Stimulated activated CD8-positive, alpha-beta memory T cell treated with anti-CD3 and anti-CD28 coated beads, Interleukin-2, amount 100 ng/mL, for 48 hours (primary cell): ENCODE data around the gene COA7.
A peak's percentile ranks its signal among the peaks of the same experiment; 100 is the strongest.

Experiments
- DNase-seq, 2 donors: peaks; one replicate each; pipeline ENCODE4 v3.0.0-alpha.2; 2020; ENCODE audit warnings: low read depth in 2 of 2

Gene COA7

DNA sequence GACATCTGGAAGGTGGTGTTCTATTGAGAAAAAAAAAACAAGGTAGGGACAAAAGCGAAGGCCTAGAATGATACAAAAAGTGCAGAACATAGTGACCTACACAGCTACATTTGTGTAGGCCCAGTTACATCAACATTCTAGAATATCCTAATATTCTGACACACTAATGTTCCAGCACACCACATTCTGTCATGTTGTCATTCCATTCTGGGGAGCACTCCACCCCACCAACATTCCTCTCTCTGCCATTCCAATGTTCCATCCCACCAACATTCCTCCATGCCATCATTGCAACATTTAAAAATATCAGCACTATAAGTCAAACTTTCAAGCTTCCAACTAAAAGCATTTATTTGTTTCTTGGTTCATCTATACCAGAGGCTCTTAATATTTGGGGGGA lies 28.5 kb downstream of the COA7 start:
- no peak for DNase-seq

DNA sequence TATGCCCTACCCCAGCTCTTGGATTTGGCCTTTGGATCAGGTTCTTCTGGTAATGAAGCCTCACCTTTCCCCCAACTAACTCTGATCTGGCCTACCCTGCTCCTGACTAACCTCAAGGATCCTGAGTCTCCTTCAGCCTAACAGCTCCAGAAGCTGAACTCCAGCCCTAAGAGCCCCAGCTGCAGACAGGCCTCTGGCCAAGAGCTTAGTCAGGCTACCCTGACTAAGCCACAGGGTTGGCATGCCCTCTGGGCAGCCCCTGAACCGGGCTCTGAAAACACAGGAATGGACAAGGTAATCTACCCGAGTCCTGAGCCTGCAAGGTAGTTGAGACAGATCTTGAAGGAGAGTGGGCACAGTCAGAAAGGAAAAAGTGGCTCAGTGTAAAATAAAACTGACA lies 29.4 kb downstream of the COA7 start:
- no peak for DNase-seq

DNA sequence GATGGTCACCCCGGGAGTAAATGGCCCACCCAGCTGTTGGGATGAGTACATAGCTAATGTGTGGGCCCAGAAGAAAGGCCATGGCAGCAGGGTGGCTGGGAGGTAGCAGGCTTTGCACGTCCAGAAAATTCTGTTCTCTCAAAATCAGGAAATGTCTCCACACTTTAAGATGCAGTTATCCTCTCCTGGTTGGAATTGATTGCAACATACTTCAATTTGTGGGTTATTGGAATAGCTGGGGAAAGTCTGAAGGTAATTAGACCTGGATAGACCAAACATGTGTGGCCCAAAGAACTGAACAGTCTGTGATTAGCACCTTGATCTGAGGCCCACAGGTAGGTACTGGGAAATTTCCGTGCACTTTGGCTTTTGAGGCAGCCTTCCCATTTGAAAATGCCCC lies 30.2 kb downstream of the COA7 start:
- DNase-seq: no peak

DNA sequence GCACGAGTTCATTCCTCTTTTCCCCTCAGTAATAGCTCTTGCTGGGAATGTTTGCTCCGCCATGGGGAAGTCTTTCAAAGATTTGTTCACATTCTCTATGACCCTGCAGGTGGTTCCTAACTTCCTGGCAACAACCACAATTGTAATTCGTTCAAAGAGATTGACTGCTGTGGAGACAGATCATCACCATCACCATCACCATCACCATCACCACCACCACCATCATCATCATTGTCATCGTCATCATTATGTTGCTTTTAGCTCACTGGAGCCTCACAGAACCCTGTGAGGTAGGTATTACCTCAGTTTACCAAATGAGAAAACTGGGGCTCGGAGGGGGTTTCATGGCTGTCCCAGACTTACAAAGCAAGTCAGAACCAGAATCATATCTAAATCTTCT lies 30.9 kb downstream of the COA7 start:
- DNase-seq: no peak

DNA sequence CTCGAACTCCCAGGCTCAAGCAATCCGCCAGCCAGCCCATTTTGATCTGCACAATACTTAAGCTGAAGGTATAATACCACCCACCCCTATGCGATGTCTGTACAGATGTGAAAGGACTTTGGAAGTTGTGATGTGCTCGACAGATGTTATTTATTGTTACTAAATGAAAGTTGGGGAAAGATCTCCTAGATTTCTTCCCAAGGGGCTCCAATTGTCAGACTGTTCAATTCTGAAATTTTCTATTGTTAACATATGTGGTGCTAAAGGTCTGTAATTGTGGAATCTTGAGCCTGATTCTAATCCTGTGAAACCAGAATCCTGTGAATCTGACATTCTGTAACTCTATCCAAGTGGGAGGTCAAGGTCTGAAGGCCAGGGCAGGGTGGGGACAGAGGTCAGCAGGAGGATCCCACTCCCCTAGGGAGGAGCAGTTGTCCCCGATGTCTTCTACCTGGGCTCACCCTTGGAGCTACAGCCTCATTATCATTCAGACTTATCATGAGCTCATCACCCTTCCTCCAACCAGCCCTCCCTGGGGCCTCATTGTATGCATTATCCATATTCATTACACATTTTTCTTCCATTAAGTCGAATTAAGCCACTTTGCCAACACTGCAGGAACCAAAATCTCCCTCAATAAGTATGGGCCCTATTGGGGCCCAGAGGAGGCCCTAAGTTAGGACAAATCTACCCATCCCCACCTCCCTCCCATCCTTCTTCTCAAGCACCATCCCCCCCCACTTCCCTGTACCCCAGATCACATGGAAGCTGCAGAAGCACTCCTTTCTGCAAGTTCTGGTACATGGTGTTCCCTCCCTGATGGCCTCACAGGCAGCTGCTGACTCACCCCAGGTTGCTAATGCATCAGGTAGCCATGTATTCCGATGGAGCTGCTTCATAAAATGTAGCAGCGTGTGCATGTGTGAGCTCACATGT lies 32.9 kb downstream of the COA7 start:
- no peak for DNase-seq

DNA sequence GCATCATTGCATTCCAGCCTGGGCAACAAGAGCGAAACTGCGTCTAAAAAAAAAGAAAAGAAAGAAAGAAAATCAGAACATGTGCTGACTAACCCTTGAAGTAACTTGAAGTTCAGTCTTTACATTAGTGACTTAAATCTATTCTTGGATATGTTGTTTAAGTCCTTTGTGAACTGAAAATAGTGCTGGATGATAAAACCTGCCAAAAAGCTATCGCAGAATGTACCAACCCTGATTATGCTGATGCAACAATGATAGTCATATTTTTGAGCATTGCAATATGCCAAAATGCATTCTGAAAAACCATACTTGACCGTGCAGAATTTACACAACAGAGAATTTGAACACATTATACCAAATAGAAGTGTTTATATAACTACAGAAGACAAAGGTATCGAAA lies 34.4 kb downstream of the COA7 start:
- DNase-seq: no peak

DNA sequence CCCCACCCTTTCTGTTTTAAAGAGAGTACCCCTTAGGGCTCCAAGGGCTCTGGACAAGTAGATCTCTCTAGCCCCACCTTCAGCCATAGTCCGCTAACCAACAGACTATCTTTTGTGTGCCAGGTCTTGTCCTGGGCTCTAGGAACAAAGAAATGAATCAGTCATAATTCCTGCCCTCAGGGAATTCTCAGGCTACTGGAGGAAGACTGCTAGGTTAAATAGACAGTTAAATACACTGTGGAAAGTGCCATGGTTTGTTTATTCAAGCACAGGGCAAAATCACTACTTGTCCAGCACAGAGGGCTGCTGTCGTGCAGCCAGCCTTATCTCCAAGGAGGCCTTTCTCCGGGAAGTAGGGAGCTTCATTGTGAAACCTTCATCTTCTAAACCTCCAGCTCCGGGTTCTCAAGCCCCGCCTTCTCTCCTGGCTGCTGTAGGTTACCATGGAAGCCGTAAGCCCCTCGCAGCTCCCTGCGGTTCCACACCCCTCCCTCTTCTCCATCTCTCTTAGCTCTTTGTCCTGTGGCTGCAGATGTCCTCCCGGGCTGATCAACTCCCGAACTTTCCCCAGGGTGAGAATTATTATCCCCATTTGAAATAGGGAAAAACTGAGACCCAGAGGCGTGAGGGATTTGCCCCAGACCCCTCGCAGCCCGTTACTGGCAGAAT lies 35.4 kb downstream of the COA7 start:
- no peak for DNase-seq

DNA sequence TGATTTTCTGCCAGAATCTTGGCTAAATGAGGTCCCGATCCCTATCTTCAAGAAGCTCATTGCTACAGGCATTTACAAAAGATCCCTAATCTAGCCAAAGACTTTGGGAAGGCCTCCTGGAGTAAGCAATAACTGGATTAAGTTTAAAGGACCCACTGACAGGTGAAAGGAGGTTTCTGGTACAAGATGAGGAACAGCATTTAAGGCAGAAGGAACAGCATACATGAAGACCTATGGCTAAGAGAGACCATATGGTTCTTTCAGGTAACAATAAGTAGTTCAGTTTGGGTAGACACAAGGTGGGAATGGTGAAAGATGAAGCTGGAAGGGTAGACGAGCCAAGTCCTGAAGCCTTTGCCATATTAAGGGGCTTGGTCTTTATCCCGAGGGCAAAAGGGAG lies 37.3 kb downstream of the COA7 start:
- DNase-seq: no peak

DNA sequence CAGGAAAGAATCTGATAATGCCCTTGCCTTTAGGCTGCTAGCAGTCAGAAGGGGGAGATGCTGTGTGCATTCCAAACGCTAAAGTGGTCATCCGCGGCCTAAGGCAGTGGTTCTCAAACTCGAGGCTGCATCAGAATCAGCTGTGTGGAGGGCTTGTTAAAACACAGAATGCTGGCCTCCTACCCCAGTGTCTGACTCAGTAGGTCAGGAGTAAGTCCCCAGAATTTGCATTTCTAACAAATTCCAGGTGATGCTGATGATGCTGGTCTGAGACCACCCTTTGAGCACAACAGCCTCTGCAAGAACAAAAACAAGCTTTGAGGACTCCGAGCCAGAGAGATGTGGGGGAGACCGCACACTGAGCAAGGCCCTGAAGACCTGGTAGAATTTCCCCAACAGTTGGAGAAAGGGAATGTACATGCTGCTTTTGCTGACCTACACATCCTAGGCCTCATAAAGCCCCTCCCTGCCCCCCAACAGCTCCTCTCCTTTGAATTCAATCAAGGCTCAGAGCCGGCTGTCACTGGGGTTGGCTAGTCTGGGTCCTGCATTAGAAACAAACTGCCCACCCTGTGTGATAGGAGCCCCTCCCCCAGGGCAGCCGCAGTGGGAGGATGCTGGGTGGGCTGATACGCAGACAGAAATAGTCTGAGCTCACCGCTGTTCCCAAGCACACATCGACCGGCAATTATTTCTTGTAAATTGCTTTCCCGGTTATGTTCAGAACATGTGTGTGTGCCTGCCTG lies 38.1 kb downstream of the COA7 start:
- no peak for DNase-seq

DNA sequence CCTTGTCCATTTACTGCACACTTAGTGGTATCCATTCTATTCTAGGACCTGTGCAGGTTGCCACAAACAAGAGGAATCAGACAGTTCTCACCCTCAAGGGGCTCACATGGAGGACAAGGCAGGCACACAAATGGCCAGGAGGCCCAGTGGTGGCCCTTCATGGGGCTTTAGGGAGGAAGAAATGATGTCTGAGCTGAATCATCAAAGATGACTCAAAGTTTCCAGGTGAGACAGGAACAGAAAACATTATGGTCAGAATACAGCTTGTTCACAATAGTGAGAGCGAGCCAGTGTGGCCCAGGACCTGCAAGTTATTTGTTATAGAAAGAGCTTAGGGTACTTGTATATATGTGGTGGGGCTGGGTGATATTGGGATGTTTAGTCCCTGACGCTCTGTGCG lies 38.8 kb downstream of the COA7 start:
- peak in 1 of 2 donors; percentile 20 for DNase-seq

DNA sequence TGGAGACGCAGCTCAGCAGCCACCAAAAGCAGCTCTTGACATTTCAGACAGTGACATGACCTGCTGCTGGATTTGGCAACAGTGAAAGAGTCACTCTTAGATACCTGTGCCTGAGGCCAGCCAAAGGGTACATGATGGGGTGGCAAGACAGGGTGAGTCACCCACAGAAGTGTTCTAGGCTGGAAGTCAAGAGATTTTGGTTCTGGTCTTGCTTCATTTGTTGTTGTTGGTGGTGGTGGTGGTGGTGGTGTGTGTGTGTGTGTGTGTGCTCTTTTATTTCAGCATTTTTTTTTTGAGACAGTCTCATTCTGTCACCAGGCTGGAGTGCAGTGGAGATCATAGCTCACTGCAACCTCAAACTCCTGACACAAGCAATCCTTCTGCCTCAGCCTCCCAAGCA lies 39.4 kb downstream of the COA7 start:
- peak in 1 of 2 donors; percentile 29 for DNase-seq

DNA sequence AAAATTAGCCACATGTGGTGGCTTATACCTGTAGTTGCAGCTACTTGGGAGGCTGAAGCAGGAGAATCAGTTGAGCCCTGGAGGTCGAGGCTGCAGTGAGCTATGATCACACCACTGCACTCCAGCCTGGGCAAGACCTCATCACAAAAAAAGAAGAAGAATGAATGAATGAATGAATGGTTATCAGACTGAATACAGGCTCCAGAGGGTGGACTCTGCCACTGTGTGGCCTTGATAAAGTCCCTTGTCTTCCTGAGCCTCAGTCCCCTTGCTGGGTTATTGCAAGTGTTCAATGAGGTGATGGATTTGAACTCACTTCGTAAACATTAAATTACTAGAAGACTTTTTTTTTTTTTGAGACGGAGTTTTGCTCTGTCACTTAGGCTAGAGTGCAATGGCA lies 40.4 kb downstream of the COA7 start:
- no peak for DNase-seq

DNA sequence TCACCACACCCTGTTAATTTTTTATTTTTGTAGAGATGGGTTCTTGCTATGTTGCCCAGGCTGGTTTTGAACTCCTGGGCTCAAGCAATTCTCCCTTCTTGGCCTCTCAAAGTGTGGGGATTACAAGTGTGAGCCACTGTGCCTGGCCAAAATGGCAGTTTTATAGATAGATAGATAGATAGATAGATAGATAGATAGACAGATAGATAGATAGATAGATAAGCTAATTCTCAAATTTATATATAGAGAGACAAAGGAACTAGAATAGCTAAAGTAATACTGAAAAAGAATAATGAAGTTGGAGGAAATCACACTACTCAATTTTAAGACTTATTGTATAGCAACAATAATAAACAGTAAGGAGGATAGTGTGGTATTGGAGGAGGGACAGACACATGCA lies 44.1 kb downstream of the COA7 start:
- no peak for DNase-seq

DNA sequence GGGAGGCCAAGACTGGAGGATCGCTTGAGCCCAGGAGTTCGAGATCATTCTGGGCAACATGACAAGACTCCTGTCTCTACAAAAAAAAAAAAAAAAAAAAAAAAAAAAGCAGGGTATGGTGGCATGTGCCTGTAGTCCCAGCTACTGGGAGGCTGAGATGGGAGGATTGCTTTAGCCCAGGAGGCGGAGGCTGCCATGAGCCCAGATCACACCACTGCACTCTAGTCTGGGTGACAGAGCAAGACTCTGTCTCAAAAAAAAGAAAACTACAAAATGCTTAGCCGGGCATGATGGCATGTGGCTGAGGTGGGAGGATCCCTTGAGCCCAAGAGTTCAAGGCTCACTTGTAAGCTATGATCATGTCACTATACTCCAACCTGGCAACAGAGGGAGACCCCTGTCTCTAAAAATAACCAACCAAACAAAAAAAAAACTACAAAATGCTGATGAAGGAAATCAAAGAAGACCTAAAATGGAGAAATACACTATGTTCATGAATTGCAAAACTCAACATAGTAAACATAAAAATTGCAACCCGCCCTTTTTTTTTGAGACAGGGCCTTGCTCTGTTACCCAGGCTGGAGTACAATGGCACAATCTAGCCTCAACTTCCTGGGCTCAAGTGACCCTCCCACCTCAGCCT lies 44.8 kb downstream of the COA7 start:
- no peak for DNase-seq

DNA sequence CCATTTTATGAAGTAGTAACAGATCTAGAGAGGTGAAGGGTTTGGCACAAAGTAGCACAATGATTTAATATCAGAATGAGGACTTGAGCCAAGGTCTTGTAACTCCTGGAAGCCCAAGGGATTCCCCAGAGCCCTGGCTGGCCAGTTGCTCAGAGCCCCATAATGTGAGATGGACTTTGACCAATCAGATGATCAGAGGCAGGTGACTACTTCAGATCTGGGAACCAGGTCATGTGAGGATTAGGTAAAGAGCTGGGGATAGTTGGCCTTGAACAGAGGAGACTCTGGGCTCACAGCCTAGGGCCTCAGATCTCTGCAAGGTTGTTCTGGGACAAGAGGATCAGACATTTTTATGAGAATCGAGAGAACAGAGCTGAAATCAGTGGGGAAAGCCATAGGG lies 46.2 kb downstream of the COA7 start:
- no peak for DNase-seq

DNA sequence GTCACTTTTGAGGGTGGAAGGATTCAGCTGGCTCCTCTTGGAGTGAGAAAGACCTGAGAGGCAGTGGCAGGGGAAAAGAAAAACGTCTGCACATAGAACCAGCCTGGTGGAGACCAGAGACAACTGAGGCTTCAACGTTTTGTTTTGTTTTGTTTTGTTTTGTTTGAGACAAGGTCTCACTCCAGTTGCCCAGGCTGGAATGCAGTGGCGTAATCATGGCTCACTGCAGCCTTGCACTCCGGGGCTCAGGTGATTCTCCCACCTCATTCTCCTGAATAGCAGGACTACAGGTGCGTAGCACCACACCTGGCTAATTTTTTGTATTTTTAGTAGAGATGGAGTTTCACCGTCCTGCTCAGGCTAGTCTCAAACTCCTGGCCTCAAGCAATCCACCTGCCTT lies 52.9 kb downstream of the COA7 start:
- no peak for DNase-seq

DNA sequence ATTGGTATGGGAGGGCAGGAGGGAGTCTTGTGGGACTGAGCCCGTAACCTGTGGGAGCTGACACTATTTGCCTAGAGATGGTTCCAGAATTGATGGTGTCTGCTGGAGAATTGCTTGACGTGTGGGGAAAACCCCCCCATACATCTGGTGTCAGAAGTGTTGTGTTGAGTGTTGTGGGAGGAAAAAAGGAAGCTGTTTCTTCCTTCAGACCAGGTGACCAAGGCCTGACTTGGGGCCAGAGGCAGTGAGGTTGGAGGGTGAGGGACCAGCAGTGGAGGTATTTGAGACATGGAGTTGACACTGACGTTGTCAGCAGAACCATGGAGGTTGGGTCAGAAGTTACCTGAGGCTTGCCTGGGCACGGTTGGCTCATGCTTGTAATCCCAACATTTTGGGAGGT lies 56.8 kb downstream of the COA7 start:
- no peak for DNase-seq

DNA sequence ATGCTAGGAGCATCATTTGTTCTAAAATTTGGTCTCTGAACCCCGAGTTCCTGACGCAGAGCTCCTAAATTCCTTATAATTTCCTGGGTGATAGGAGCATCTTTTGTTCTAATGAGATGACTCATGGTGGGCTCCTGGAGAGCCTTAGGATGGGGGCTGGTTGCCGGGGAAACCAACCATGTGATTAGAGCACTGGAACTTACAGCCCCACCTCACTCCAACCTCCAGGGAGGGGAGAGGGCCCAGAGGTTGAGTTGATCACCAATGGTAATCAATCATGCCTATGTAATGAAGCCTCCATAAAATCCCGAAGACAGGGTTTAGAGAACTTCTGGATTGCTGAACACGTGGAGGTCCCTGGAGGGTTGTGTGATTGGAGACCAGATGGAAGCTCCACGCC lies 57.5 kb downstream of the COA7 start:
- no peak for DNase-seq

DNA sequence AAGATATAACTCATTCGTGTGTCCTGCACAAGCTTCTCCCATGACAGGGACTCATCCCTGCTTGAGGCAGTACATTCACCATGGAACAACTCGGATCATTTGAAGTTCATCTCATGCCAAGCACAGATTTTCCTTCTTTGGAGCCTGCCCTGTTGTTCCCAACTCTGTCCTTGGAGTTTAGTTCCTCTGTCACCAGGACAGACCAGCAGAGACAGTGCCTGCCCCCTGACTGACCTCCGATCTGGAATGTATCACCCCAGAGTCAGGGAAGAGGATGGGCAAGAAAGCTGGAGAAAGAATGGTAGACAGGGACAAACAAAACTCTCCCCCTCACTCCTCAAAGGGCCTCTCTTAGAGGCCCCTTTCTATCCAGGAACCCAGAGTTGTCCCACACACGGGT lies 60.2 kb downstream of the COA7 start:
- DNase-seq: no peak

DNA sequence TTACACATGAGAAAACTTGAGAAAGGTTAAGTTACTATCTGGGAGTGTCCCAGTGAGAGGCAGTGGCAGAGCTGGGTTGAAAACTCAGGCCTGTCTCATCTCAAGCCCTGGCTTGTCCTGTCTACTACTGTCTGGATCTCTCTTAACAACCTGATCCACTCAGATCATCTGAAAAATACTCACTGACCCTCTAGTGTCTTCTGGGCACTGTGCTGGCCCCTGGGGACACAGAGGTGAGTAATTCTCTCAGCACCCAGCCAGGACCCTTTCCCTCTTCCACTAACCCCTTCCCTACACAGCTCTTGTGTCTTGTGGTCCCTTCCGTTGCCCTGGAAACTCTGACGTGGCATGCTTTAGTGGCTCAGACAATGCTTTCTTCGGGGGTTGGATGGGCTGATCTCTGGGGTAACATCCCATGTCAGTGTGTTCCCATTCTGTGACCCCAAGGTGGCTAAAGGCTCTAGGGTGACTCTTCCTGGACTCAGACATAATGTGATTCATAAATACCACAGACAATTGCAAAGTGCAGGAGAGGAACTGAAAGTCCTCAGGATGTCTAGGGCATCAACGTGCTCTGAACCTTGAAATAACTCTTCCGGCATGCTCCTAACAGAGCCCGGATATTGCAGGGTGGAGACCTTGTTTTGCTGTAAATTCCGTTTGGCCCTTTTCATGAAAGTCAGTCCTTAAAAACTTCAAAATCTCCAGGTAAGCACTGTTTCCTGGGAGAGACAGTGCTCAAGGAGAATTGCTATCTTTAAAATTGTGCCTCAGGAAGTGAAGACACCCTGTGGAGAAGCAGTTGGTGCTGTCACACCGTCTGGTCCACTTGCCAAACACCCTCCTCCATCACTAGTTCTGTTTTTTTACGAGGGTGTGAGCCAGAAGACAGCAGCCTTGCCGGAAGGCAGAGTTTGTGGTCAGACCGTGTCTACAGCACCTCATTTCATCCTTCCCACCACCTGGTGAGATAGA lies 61.1 kb downstream of the COA7 start:
- DNase-seq: peak; percentile 51 to 55
